AG10803 (cell line): ENCODE data around the gene SLC34A3.

Source experiments
- DNase-seq: peaks from one replicate; pipeline ENCODE4 v3.0.0; 2010; ENCODE audit warnings: low read depth
- H3K4me3 ChIP-seq: 2 replicates; pipeline ENCODE4 v1.5.1; 2011; ENCODE audit warnings: mild to moderate bottlenecking, low read length, control low read depth
- TF ChIP-seq, protein P1 (sequence below): conservative IDR thresholded peaks from 2 replicates; pipeline ENCODE4 v1.5.1; 2011; ENCODE audit warnings: mild to moderate bottlenecking, low read length, control low read depth, inconsistent platforms

SLC34A3 gene

DNA sequence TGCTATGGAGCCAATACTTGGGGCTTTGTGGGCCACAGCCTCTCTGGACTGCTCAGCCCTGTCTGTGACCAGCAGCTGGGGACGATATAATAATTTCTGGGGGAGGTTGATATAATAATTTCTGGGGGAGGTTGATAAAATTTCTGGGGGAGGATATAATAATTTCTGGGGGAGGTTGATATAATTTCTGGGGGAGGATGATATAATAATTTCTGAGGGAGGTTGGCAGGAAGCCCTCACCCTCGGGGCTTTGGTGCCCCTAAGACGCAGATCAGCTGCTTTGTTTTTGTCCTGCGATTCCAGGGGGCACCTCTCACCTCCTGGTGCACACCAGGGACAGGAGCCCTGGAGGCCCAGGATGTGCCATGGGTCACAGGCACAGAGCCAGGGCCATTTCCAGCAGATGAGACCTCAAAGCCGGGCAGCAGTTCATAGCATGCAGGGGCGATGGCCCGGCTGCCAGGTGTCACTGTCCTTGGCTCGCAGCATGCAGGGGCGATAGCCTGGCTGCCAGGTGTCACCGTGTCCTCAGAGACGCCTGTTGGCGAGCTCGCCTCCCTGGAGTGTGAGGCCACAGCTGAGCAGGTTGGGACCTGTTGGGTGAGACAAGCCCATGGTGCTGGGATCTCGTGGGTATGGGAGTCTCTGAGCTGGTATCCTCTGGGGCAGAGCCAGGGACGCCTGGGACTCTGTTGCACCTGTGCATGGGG is 43.1 kb downstream of the SLC34A3 start:
- TF ChIP-seq, protein P1, sequence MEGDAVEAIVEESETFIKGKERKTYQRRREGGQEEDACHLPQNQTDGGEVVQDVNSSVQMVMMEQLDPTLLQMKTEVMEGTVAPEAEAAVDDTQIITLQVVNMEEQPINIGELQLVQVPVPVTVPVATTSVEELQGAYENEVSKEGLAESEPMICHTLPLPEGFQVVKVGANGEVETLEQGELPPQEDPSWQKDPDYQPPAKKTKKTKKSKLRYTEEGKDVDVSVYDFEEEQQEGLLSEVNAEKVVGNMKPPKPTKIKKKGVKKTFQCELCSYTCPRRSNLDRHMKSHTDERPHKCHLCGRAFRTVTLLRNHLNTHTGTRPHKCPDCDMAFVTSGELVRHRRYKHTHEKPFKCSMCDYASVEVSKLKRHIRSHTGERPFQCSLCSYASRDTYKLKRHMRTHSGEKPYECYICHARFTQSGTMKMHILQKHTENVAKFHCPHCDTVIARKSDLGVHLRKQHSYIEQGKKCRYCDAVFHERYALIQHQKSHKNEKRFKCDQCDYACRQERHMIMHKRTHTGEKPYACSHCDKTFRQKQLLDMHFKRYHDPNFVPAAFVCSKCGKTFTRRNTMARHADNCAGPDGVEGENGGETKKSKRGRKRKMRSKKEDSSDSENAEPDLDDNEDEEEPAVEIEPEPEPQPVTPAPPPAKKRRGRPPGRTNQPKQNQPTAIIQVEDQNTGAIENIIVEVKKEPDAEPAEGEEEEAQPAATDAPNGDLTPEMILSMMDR = no peak
- DNase-seq = no peak
- H3K4me3 ChIP-seq = no peak overlapping the region

DNA sequence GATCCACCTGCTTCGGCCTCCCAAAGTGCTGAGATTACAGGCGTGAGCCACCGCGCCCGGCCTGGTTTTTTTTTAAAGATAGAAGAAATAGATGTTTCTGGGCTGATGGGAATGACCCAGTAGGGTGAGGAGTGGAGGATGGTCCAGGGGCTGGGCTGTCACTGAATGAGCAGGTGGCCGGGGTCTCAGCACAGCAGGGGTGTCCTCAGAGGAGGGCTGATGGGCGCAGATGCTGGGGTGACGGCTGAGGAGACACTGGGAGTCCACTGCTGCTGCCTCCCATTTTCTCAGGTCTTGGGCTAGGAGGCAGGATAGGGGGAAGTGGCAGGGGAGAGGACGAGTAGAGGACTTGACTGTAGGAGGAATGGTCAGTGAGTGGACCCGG is 44.5 kb downstream of the SLC34A3 start:
- TF ChIP-seq, protein P1 = no peak
- DNase-seq = no peak
- no peak overlapping the region for H3K4me3 ChIP-seq

DNA sequence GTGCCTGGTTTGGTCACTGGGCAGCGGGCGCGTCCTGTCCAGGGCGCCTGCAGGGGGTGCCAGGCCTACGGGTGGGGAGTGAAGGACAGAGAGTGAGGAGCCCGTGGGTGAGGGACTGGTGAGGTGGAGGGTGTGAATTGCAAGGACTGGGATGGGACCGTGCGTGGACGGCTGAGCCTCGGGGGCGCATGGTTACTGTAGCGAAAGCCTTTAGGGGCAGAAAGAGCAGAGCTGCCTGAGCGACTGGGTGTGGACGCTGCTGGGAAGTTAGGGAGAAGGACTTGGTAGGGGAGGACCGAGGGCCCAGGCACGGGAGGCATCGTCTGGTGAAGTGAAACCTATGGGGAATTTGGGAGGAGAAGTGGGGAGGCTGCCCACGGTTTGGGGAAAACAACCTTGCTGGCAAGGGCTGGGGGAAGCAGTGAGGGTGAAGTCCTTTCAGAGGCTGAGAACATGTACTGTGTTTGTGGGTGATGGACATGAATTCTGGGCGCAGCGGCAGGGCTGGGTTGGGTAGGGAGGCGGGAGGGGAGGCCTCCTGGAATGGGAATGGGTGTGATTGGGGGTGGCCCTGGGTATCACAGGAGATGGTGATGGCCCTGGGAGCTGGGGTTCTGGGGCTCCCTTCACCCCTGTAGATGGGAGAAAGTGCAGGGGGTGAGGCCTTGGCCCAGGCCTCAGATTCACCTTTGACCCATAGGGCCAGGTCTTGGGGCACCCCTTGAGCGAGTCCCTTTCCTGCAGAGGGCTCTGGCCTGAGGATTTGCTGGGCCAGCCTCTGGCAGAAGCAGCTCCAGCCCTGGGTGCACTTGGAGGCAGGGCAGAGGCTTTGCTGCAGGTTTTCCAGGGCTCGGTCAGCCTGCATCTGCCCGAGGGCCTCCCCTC is 45.1 kb downstream of the SLC34A3 start:
- no peak overlapping the region for H3K4me3 ChIP-seq
- TF ChIP-seq, protein P1 = no peak
- DNase-seq = no peak

DNA sequence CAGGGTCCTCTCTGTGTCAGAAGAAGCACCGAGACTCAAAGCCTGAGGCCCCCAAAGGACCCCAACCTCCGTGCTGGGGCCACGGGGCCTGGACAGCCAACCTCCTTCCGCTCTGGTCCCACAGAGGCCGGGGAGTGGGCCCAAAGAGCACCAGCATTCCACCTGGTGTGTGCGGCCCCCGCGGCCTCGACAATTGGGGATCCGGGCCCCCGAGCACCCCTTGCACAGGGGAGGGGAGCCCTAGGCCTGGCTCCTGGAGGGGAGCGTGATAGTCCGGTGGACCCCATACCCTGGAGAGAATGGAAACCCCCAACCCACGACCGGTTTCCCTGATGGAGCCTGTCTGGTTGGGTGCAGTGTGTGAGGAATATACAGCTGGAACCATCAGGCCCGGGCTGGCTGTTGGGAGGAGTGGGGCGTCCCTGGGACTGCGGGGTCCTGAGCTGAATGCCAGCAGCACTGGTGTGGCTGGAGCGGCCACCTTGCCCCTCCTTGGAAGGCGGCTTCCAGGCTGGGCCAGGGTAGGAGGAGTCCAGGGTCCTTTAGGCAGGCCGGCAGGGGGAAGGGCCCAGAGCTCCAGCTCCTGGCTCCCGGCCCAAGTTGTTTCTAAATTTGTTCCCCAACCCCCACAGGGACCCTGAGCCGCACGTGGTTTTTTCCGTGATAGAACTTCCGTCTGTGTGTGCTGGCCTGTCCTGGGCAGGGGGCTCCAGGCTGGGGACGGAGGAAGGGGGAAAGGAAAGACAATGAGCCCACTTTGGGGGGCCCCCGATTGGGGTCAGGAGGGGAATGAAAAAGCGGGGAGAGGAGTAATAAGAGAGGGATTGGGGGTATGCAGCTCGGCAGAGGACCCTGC is 46.0 kb downstream of the SLC34A3 start:
- DNase-seq = peak; percentile 37

DNA sequence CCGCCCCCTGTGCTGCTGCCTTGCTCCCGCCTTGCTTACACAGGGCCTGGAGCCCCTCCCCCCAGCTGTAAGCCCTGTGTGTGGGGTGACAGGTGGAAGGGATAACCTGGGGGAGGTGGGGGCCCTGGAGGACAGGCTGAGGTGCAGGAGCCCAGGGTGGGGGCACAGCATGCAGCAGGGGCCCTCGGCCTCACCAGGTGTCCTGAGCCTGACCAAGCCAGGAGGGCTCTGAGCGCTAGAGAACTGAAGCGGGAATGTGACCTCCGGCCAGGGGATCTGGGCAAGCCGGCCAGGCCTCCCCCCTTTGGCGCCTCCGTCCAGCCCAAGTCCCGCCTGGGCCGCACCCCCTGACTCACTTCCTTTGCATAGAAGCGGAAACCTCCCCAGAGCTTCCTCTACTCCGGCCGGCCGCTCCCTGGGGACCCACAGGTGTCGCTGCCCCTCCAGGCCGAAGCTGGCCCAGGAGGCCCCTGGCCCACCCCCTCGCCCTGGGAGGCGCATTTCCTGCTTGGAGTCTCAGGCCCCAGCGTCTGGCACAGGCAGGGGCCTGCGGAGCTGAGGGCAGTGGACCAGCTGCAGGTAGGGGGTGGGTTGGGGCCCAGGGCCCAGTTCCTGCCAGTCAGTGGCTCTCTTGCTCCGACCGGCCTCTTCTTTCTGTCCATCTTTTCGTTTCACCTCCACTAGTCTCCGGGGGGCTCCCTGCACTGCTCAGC is 46.8 kb downstream of the SLC34A3 start, which contains the start of gene TOR4A:
Gene TOR4A, plus strand, starts transcription at position 398 of the 713 bp plus-strand sequence. CDS start 964 bp downstream, outside the sequence.
- TF ChIP-seq, protein P1 = no peak
- H3K4me3 ChIP-seq = peak within 1 kb of the TSS; percentile 73
- peak; percentile 73 for DNase-seq

More for the DNA sequence above, 46.0 kb downstream of the SLC34A3 start:
- TF ChIP-seq, protein P1 = no peak
- H3K4me3 ChIP-seq = peak overlapping the region; percentile 73

DNA sequence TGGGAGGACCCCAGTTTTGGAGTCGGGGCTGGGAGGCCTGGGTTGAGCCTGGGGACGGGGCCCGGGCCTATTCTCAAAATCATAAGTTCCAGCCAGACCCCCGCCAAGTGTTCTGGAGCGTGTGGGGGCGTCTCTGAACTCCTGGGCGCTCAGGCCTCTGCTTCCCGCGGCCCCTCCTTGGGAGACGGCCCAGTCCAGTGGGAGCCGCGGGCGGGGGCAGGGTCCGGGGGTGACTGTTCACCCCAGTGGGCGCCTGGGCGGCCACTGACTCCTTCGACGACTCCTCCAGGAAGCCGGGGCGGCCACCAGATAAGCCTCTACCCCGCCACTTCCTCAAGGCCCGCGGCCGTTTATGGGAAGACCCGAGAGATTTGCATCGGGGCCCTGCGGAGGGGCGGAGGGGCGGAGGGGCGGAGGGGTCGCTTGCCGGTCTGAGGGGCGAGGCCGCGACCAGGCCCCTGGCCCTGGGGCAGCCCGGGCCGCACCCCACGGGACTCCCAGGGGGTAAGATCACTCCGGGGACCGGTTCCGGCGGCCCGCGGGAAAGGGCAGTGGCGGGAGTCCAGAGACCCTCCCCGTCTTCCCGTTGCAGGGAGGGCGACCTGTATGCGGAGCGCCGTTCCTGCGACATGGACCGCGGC is 47.5 kb downstream of the SLC34A3 start:
- TF ChIP-seq, protein P1 = no peak
- H3K4me3 ChIP-seq = peak overlapping the region; percentile 73
- no peak for DNase-seq
